GM10248 (cell line): ENCODE results near the gene CYTH3.

Source experiments
- CTCF ChIA-PET: fragments of 300-600 bp; sonication (Branson Sonifier 250); formaldehyde crosslinking; extraction: SDS; loops from one replicate; lab custom pipeline; 2021; ENCODE audit warnings: antibody characterized with exemption; lab: Yijun Ruan, JAX
- POLR2A ChIA-PET: fragments of 350-650 bp; sonication (Branson Sonifier 250); formaldehyde crosslinking; extraction: SDS; loops from one replicate; lab custom pipeline; 2020; ENCODE audit warnings: antibody characterized with exemption; lab: Yijun Ruan, JAX
- DNase-seq: peaks from one replicate; pipeline ENCODE4 v3.0.0; 2012; ENCODE audit errors: extremely low spot score
- TF ChIP-seq, protein P1 (sequence below): IDR thresholded peaks from 2 replicates; pipeline ENCODE4 v1.5.1; 2012; ENCODE audit warnings: mild to moderate bottlenecking, low read depth; ENCODE audit errors: extremely low read depth, missing control alignments, control extremely low read depth

CYTH3 gene

DNA sequence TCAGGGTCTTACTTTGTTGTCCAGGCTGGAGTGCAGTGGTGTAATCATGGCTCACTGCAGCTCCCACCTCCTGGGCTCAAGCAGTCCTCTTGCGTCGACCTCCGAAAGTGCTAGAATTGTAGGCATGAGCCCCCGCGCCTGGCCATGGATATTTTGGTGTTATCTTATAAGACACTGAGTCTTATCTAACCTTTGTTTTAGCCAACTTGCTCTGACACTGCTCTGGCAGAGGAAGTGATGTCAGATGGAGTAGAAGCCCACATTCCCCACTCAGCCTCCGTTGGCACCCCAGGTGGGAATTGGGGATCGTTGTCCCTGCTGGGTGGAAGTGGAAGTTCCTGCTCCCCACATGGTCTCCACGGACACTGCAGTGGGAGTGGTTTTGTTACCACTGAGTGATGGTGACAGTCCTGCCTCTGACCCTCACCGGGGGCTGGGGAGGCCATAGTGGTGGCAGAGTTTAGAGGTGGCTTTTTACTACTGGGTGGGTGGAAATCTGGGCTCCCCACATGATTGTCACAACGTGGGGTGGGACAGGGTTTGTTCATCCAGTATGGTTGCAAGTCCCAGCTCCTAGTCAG lies 142.3 kb downstream of the CYTH3 start:
- DNase-seq, result no peak
- POLR2A ChIA-PET, result no interaction called here

DNA sequence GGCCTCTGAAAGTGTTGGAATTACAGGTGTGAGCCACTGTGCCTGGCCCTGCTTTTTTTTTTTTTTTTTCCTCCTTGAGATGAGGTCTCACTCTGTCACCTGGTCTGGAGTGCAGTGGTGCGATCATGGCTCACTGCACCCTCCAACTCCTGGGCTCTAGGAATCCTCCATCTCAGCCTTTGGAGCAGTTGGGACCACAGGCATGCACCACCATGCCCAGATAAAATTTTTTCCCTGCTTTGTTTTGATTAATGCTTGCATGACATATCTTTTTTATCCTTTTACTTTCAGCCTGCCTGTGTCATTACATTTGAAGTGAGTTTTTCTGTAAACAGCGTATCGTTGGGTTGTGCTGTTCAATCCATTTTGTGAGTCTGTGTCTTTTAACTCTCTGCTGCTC lies 144.2 kb downstream of the CYTH3 start:
- TF ChIP-seq, protein P1, sequence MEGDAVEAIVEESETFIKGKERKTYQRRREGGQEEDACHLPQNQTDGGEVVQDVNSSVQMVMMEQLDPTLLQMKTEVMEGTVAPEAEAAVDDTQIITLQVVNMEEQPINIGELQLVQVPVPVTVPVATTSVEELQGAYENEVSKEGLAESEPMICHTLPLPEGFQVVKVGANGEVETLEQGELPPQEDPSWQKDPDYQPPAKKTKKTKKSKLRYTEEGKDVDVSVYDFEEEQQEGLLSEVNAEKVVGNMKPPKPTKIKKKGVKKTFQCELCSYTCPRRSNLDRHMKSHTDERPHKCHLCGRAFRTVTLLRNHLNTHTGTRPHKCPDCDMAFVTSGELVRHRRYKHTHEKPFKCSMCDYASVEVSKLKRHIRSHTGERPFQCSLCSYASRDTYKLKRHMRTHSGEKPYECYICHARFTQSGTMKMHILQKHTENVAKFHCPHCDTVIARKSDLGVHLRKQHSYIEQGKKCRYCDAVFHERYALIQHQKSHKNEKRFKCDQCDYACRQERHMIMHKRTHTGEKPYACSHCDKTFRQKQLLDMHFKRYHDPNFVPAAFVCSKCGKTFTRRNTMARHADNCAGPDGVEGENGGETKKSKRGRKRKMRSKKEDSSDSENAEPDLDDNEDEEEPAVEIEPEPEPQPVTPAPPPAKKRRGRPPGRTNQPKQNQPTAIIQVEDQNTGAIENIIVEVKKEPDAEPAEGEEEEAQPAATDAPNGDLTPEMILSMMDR, result no peak
- no peak for DNase-seq
- CTCF ChIA-PET, result interaction anchor here (0.9 kb wide), 1 partner anchor 12 kb away, joined by 3 read pairs; no protein-coding TSS in a partner anchor
- POLR2A ChIA-PET, result no interaction called here

More for the DNA sequence above, 142.3 kb downstream of the CYTH3 start:
- TF ChIP-seq, protein P1, result no peak
- CTCF ChIA-PET, result interaction anchor here (1.0 kb wide), 1 partner anchor 133 kb away, joined by 3 read pairs; no protein-coding TSS in a partner anchor

DNA sequence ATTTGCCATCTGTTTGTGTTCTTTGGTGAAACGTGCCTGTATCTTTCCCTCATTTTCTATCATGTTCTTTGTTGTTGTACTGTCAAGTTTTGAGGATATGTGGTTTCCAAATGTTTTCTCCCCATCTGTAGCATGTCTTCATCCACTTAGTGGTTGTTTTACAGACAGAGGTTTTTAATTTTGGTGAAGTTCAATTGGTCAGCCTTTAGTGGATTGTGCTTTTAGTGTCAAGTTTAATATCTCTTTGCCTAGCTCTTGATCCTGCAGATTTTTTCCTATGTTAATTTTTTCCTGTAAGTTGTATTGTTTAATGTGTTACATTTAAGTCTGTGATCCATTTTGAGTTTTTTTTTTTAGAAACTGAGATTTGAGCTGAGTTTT lies 145.3 kb downstream of the CYTH3 start:
- DNase-seq, result no peak
- TF ChIP-seq, protein P1, result no peak
- ChIA-PET POLR2A (no interaction called here), CTCF (interaction anchor here (0.8 to 1.5 kb wide), 3 partner anchors 11 to 191 kb away, joined by 3 read pairs; no protein-coding TSS in a partner anchor)

DNA sequence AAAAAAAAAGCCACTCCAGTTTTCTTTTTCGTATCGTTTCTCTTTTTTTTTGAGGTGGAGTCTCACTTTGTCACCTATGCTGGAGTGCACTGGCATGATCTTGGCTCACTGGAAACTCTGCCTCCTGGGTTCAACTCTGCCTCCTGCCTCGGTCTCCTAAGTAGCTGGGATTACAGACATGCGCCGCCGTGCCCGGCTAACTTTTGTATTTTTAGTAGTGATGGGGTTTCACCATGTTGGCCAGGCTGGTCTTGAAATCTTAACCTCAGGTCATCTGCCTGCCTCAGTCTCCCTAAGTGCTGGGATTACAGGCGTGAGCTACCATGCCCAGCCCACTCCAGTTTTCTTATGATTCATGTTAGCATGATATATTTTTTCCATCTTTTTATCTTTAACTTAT lies 148.6 kb downstream of the CYTH3 start:
- TF ChIP-seq, protein P1, result no peak
- ChIA-PET CTCF (interaction anchor here (1.0 kb wide), 1 partner anchor 235 kb away, joined by 3 read pairs; no protein-coding TSS in a partner anchor), POLR2A (no interaction called here)
- no peak for DNase-seq

DNA sequence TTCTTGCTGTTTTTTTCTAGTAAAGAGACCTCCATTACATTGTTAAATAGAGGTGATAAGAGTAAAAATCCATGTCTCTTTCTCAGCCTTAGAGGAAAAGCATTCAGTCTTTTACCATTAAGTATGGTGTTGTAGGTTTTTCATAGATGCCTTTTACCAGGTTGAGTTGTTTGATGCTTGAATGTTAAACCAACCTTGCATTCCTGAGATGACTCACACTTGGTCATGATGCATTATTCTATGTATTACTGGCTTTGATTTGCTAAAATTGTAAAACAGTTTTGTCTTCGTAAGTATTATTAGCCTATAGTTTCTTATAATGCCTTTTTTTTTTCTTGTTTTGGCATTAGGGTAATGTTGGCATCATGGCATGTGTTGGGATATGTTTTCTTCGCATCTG lies 151.3 kb downstream of the CYTH3 start:
- POLR2A ChIA-PET, result no interaction called here

DNA sequence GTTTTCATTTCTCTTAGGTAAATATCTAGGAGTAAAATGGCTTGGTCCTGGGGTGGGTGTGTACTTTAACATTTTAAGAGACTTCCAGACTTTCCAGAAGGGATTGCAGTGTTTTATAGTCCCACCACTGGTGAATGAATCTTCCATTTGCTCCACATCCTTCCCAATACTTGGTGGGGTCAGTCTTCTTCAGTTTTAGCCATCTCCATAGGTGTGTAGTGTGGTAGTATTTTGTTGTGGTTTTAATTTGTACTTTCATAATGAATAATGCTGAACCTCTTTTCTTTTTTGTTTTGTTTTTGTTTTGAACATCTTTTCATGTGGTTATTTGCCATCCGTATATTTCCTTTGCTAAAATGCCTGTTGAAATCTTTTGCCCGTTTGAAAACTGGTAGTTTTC lies 154.9 kb downstream of the CYTH3 start:
- CTCF ChIA-PET, result no interaction called here
- POLR2A ChIA-PET, result interaction anchor here (0.5 kb wide), 1 partner anchor 14 kb away, joined by 3 read pairs; no protein-coding TSS in a partner anchor

More for the DNA sequence above, 151.3 kb downstream of the CYTH3 start:
- TF ChIP-seq, protein P1, result no peak
- CTCF ChIA-PET, result no interaction called here
- no peak for DNase-seq

More for the DNA sequence above, 154.9 kb downstream of the CYTH3 start:
- DNase-seq, result no peak
- TF ChIP-seq, protein P1, result no peak
